K562 (cell line): Measurements from ENCODE around the gene KCNN3. TPM values are rescaled to one million over a fixed set of nuclear protein-coding genes. Genes with fewer than 3 reads are reported as not detected.

Experiments used
- ATAC-seq: fragments of 200-7000 bp; cut with Tn5 transposase; 3 replicates; pipeline ENCODE4 v1.9.1; 2020; ENCODE audit warnings: moderate library complexity
- BruUV-seq: library from RNA; stranded (reverse); fragments of 400-500 nt; replicated peaks from 2 replicates; lab custom pipeline; 2021; lab: Mats Ljungman, UMichigan
- CTCF ChIA-PET: fragments of 300-600 bp; formaldehyde crosslinking; extraction: SDS; loops from one replicate; lab custom pipeline; 2021; ENCODE audit warnings: low intra/inter-chr PET ratio; lab: Yijun Ruan, JAX
- POLR2A ChIA-PET: fragments of 300-600, 350-650 bp; sonication (Branson Sonifier 250); formaldehyde crosslinking; extraction: SDS; loops from one replicate; lab custom pipeline; 2021; ENCODE audit warnings: antibody characterized with exemption, inconsistent platforms; lab: Yijun Ruan, JAX
- DNase-seq, 4 experiments: peaks; one replicate each; pipeline versions ENCODE4 v3.0.0 to v3.0.0-alpha.2; 2011 to 2018; ENCODE audit warnings: low spot score in 3 of 4, mixed read lengths in 3 of 4; ENCODE audit errors: extremely low read depth in 1 of 4
- FAIRE-seq: peaks from 2 replicates; lab custom pipeline; 2011; peaks lifted over from hg19 to GRCh38; lab: Jason Lieb, UNC
- H2AFZ ChIP-seq: 2 replicates; pipeline ENCODE4 v1.6.0; 2011; ENCODE audit warnings: low read depth, low read length, control low read depth, inconsistent platforms
- H3K27ac ChIP-seq: fragments of 200-600 bp; 3 replicates; pipeline ENCODE4 v1.8.0; 2011; ENCODE audit warnings: low read depth, mild to moderate bottlenecking, control low read depth, inconsistent platforms, low read length, moderate library complexity, mixed read lengths; ENCODE audit errors: extremely low read depth
- H3K27me3 ChIP-seq, 2 experiments: fragments of 300-600 bp in 1 of 2; 2 replicates in 1 of 2; 3 replicates in 1 of 2; pipeline versions ENCODE4 v1.6.0 to v1.8.0; 2011; ENCODE audit warnings: inconsistent platforms in 2 of 2, low read length in 2 of 2, mild to moderate bottlenecking in 1 of 2, mixed read lengths in 1 of 2, moderate library complexity in 1 of 2; ENCODE audit not compliant: control insufficient read depth in 2 of 2, insufficient read depth in 2 of 2
- H3K36me3 ChIP-seq: fragments of 300-600 bp; 3 replicates; pipeline ENCODE4 v1.8.0; 2011; ENCODE audit warnings: mild to moderate bottlenecking, low read length, inconsistent platforms; ENCODE audit not compliant: control insufficient read depth, insufficient read depth
- H3K4me1 ChIP-seq, 2 experiments: fragments of 200-600 bp in 1 of 2; replicated peaks in 1 of 2; 2 replicates in 1 of 2; 3 replicates in 1 of 2; pipeline versions ENCODE4 v1.5.1 to v1.8.0; 2011; ENCODE audit warnings: inconsistent platforms in 2 of 2, low read length in 2 of 2, mild to moderate bottlenecking in 1 of 2, mixed read lengths in 1 of 2, moderate library complexity in 1 of 2; ENCODE audit not compliant: control insufficient read depth in 2 of 2, insufficient read depth in 2 of 2
- H3K4me2 ChIP-seq: 2 replicates; pipeline ENCODE4 v1.6.1; 2011; ENCODE audit warnings: low read length, control low read depth, inconsistent platforms, mixed read lengths; ENCODE audit not compliant: insufficient read depth
- H3K4me3 ChIP-seq: fragments of 200-600 bp; sonication (generic), shearing (Covaris generic); 2 replicates; pipeline ENCODE4 v1.5.1; 2016; ENCODE audit warnings: control low read depth, inconsistent platforms
- H3K79me2 ChIP-seq: fragments of 200-600 bp; 3 replicates; pipeline ENCODE4 v1.8.0; 2011; ENCODE audit warnings: low read length, inconsistent platforms; ENCODE audit not compliant: control insufficient read depth, insufficient read depth
- H3K9ac ChIP-seq, 2 experiments: 2 replicates each; pipeline versions ENCODE4 v1.6.0 to v1.6.1; 2011; ENCODE audit warnings: low read depth in 2 of 2, low read length in 2 of 2, control low read depth in 1 of 2, inconsistent platforms in 1 of 2, mild to moderate bottlenecking in 1 of 2, mixed read lengths in 1 of 2; ENCODE audit not compliant: insufficient read depth in 1 of 2
- H3K9me1 ChIP-seq: one replicate; pipeline ENCODE4 v1.6.0; 2011; ENCODE audit warnings: inconsistent platforms, mild to moderate bottlenecking, low read length, moderate library complexity; ENCODE audit not compliant: control insufficient read depth, insufficient read depth
- H3K9me3 ChIP-seq: replicated peaks from 2 replicates; pipeline ENCODE4 v1.5.1; 2011; ENCODE audit warnings: low read depth, low read length, inconsistent platforms; ENCODE audit not compliant: control insufficient read depth, insufficient read depth
- H4K20me1 ChIP-seq: replicated peaks from 2 replicates; pipeline ENCODE4 v1.6.1; 2011; ENCODE audit warnings: low read length, inconsistent platforms, mixed read lengths; ENCODE audit not compliant: control insufficient read depth, insufficient read depth
- MCM2 ChIP-seq: fragments of 450-650 bp; IDR thresholded peaks from 2 replicates; pipeline ENCODE4 v1.6.1; 2017; ENCODE audit warnings: low read depth, mild to moderate bottlenecking
- RBM39 ChIP-seq: fragments of 200-400 bp; formaldehyde crosslinking; optimal IDR thresholded peaks from 2 replicates; pipeline ENCODE3; 2018; ENCODE audit warnings: low read depth, low read length
- ZHX1 ChIP-seq: fragments of 150-350 bp; conservative IDR thresholded peaks from 2 replicates; pipeline ENCODE4 v1.6.1; 2014; ENCODE audit warnings: low read length
- ZNF77 ChIP-seq: fragments of 250-450 bp; sonication (Bioruptor Pico); IDR thresholded peaks from 2 replicates; pipeline ENCODE4 v1.5.0; 2020
- WGBS: fragments of 100-300 bp; shearing (Covaris generic); methylation state at CpG from one replicate; pipeline ENCODE4 v1.1.6; 2016; ENCODE audit warnings: low coverage, mixed read lengths; ENCODE audit not compliant: insufficient coverage; ENCODE audit errors: missing lambda C conversion rate; 5-methylcytosine and 5-hydroxymethylcytosine counted together
- in situ Hi-C: fragments of 300-500 bp; cut with MboI; formaldehyde crosslinking; loops from 4 replicates; pipeline ENCODE4 v1.15.0; 2018; ENCODE audit warnings: inconsistent platforms, mixed read lengths
- intact Hi-C: fragments of 100-400 bp; cut with micrococcal nuclease; formaldehyde crosslinking; loops from 2 replicates; pipeline ENCODE4 v1.14.2; 2022
- polyA plus RNA-seq, 8 experiments: library from polyadenylated mRNA; depleted of rRNA in 4 of 8; stranded (reverse) in 5 of 8; unstranded in 3 of 8; fragments of >200 nt; fragmentation: Nextera tagmentation in 2 of 8; fragmentation: Illumina TruSeq in 1 of 8; extraction: Ambion mirVana in 2 of 8; extraction: Trizol in 1 of 8; gene quantifications; 2 replicates each; pipeline versions ENCODE4 v1.2.1 to v1.2.3, GENCODE V29; 2011 to 2014; ENCODE audit warnings: inconsistent platforms in 1 of 8, missing spikeins in 1 of 8
- total RNA-seq, 7 experiments: library from RNA; depleted of rRNA in 6 of 7; stranded (reverse); fragments of >200 nt in 6 of 7; fragmentation: Illumina TruSeq in 2 of 7; extraction: Trizol in 2 of 7; gene quantifications; 2 replicates each; pipeline versions ENCODE4 v1.2.1 to v1.2.3, GENCODE V29; 2011 to 2021; ENCODE audit warnings: low replicate concordance in 1 of 7
- TF ChIP-seq, protein P1 (sequence below): IDR thresholded peaks from 3 replicates; pipeline ENCODE4 v1.6.1; 2011; ENCODE audit warnings: borderline replicate concordance, mild to moderate bottlenecking, moderate library complexity; ENCODE audit not compliant: insufficient read length; ENCODE audit errors: extremely low read depth
- TF ChIP-seq, protein P2 (sequence below), 3 experiments: IDR thresholded peaks in 2 of 3; conservative IDR thresholded peaks in 1 of 3; 2 replicates each; pipeline ENCODE4 v1.5.1; 2011 to 2012; ENCODE audit warnings: low read length in 3 of 3, mild to moderate bottlenecking in 3 of 3, control low read depth in 2 of 3, improper control_type of control experiment in 1 of 3, inconsistent platforms in 1 of 3, low read depth in 1 of 3, mixed read lengths in 1 of 3, moderate library complexity in 1 of 3; ENCODE audit not compliant: insufficient read depth in 2 of 3

KCNN3 gene
- total and polyA plus RNA-seq, 9 of the 15 experiments (the other 6 are each of a cell fraction or from before 2014, with no cell fraction given), result 0.02 to 0.03 TPM; not detected in 7

DNA sequence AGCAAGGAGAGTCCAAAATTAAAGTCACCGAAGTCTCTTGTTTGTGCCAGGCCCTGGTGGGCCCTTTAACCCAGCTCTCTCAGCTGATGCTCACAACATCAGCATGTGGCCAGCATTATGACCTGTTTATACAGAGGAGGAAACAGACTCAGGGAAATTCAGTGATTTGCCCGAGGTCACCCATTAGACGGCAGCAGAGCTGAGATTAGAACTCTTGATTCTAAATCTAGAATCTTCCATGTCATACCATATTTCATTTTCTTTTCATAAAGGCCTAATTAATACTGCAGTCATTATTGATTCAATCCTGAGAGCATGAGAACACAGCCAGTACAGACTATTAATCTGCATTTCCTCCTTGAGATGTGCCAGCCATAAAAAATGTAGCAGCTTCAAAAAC is 63.7 kb downstream of the KCNN3 start:
- intact Hi-C loops, result no loop called here
- DNase-seq, result no peak
- WGBS, result 0% methylated on average over 3 of the region's 3 CpGs
- in situ Hi-C loops, result no loop called here
- no peaks in the 10 kb centered on the region for H3K9me3 ChIP-seq
- H3K4me3 ChIP-seq, result no peak overlapping the region
- no peak for TF ChIP-seq ZNF77 (CRISPR knock-in tag)
- no peak for TF ChIP-seq MCM2
- TF ChIP-seq, protein P1, sequence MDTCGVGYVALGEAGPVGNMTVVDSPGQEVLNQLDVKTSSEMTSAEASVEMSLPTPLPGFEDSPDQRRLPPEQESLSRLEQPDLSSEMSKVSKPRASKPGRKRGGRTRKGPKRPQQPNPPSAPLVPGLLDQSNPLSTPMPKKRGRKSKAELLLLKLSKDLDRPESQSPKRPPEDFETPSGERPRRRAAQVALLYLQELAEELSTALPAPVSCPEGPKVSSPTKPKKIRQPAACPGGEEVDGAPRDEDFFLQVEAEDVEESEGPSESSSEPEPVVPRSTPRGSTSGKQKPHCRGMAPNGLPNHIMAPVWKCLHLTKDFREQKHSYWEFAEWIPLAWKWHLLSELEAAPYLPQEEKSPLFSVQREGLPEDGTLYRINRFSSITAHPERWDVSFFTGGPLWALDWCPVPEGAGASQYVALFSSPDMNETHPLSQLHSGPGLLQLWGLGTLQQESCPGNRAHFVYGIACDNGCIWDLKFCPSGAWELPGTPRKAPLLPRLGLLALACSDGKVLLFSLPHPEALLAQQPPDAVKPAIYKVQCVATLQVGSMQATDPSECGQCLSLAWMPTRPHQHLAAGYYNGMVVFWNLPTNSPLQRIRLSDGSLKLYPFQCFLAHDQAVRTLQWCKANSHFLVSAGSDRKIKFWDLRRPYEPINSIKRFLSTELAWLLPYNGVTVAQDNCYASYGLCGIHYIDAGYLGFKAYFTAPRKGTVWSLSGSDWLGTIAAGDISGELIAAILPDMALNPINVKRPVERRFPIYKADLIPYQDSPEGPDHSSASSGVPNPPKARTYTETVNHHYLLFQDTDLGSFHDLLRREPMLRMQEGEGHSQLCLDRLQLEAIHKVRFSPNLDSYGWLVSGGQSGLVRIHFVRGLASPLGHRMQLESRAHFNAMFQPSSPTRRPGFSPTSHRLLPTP, result no peak
- TF ChIP-seq, protein P2, sequence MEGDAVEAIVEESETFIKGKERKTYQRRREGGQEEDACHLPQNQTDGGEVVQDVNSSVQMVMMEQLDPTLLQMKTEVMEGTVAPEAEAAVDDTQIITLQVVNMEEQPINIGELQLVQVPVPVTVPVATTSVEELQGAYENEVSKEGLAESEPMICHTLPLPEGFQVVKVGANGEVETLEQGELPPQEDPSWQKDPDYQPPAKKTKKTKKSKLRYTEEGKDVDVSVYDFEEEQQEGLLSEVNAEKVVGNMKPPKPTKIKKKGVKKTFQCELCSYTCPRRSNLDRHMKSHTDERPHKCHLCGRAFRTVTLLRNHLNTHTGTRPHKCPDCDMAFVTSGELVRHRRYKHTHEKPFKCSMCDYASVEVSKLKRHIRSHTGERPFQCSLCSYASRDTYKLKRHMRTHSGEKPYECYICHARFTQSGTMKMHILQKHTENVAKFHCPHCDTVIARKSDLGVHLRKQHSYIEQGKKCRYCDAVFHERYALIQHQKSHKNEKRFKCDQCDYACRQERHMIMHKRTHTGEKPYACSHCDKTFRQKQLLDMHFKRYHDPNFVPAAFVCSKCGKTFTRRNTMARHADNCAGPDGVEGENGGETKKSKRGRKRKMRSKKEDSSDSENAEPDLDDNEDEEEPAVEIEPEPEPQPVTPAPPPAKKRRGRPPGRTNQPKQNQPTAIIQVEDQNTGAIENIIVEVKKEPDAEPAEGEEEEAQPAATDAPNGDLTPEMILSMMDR (IDR thresholded peaks at IDR 0.05 in 2 of 3, conservative IDR thresholded peaks at IDR 0.05 in 1 of 3; ENCODE audit: insufficient read depth in 2 of 3, low read depth in 1 of 3, low read length in 3 of 3), result no peak
- no peak for TF ChIP-seq RBM39
- TF ChIP-seq ZHX1, result no peak
- no peak overlapping the region for H3K4me2 ChIP-seq
- H3K36me3 ChIP-seq, result no peaks in the 10 kb centered on the region
- no peaks in the 10 kb centered on the region for H3K9me1 ChIP-seq
- H3K79me2 ChIP-seq, result no peaks in the 10 kb centered on the region
- FAIRE-seq, result no peak
- BruUV-seq, result no TSS peak
- no peak for ATAC-seq
- ChIA-PET CTCF (no interaction called here), POLR2A (interaction anchor here (0.8 kb wide), 1 partner anchor 61 kb away, joined by 5 read pairs; no protein-coding TSS in a partner anchor)
- no peak overlapping the region for H3K27ac ChIP-seq
- H3K9ac ChIP-seq, result no peak overlapping the region
- H3K4me1 ChIP-seq, result peaks cover 0 to 9% of the 10 kb centered on the region in 2 experiments; a peak in 1 of 5 replicates
- peaks cover 6% of the 10 kb centered on the region; the same call in 1 of the 2 replicates for H4K20me1 ChIP-seq
- no peak overlapping the region for H2AFZ ChIP-seq
- H3K27me3 ChIP-seq, result peaks cover 80 to 97% of the 10 kb centered on the region in 2 experiments
